ENCODE measurements around the gene RPL11.
A peak's percentile ranks its signal among the peaks of the same experiment; 100 is the strongest.

Gene RPL11

GRCh38 chr1:23704834-23705495 is 13.4 kb downstream of the RPL11 start:
- Histone ChIP-seq H2BK120ac (ENCODE audit: low read depth, low read length) (no peak overlapping the region), H2BK12ac (ENCODE audit: low read length) (no peak overlapping the region), H3K4ac (ENCODE audit: low read length) (no peak overlapping the region), H3K9me3 (replicated peaks in 1 of 2; ENCODE audit: control insufficient read depth in 2 of 2, insufficient read depth in 1 of 2, low read depth in 1 of 2, low read length in 2 of 2) (no peaks in the 10 kb centered on the region), H3K18ac (ENCODE audit: low read length) (no peak overlapping the region), H2AFZ (ENCODE audit: low read length) (no peak overlapping the region), H3K14ac (ENCODE audit: low read length) (no peak overlapping the region), H2AK5ac (ENCODE audit: low read depth, low read length) (no peak overlapping the region), H3K9ac (ENCODE audit: low read depth, low read length, poor library complexity) (no peak overlapping the region), H4K8ac (ENCODE audit: low read depth, low read length) (no peak overlapping the region), H3K27me3 (ENCODE audit: control insufficient read depth in 3 of 3, insufficient read depth in 3 of 3, low read depth in 1 of 3, low read length in 3 of 3) (no peaks in the 10 kb centered on the region), H3K4me2 (ENCODE audit: insufficient read depth, low read length, poor library complexity, severe bottlenecking) (no peak overlapping the region), H3K36me3 (replicated peaks in 1 of 2; ENCODE audit: control insufficient read depth in 2 of 2, insufficient read depth in 2 of 2, low read length in 2 of 2) (peaks cover 22 to 52% of the 10 kb centered on the region in 2 donors), H3K4me1 (ENCODE audit: control insufficient read depth in 2 of 2, insufficient read depth in 1 of 2, low read depth in 1 of 2, low read length in 2 of 2) (no peaks in the 10 kb centered on the region), H3K4me3 (ENCODE audit: low read length in 2 of 2) (peak overlapping the region in 1 of 2 donors; percentile 41), H2BK15ac (ENCODE audit: low read length) (no peak overlapping the region), H3K23ac (ENCODE audit: low read depth, low read length, poor library complexity) (no peak overlapping the region), H3K27ac (replicated peaks; ENCODE audit: low read length) (peak overlapping the region; percentile 22), H2BK5ac (ENCODE audit: low read length) (no peak overlapping the region), H4K91ac (ENCODE audit: low read depth, low read length, poor library complexity) (no peak overlapping the region), H3K79me1 (ENCODE audit: low read depth, low read length) (peaks cover 7% of the 10 kb centered on the region)
- no peak for DNase-seq (ENCODE audit: low spot score)
- no CpG with 5 or more reads among the region's 6 CpGs for WGBS, 2 donors (ENCODE audit: extremely low coverage in 2 of 2, insufficient read length in 2 of 2, insufficient replicate concordance in 1 of 2)

GRCh38 chr1:23709229-23709628 is 17.6 kb downstream of the RPL11 start:
- Histone ChIP-seq H3K23ac (ENCODE audit: low read depth, low read length, poor library complexity) (no peak overlapping the region), H3K9ac (ENCODE audit: low read depth, low read length, poor library complexity) (no peak overlapping the region), H3K27ac (replicated peaks; ENCODE audit: low read length) (no peak overlapping the region), H3K4me2 (ENCODE audit: insufficient read depth, low read length, poor library complexity, severe bottlenecking) (no peak overlapping the region), H3K18ac (ENCODE audit: low read length) (no peak overlapping the region), H4K91ac (ENCODE audit: low read depth, low read length, poor library complexity) (no peak overlapping the region), H2BK15ac (ENCODE audit: low read length) (no peak overlapping the region), H3K4me1 (ENCODE audit: control insufficient read depth in 2 of 2, insufficient read depth in 1 of 2, low read depth in 1 of 2, low read length in 2 of 2) (no peaks in the 10 kb centered on the region), H2BK120ac (ENCODE audit: low read depth, low read length) (no peak overlapping the region), H2AK5ac (ENCODE audit: low read depth, low read length) (no peak overlapping the region), H3K79me1 (ENCODE audit: low read depth, low read length) (peaks cover 5% of the 10 kb centered on the region), H3K4ac (ENCODE audit: low read length) (no peak overlapping the region), H2BK12ac (ENCODE audit: low read length) (no peak overlapping the region), H3K36me3 (replicated peaks in 1 of 2; ENCODE audit: control insufficient read depth in 2 of 2, insufficient read depth in 2 of 2, low read length in 2 of 2) (peaks cover 9 to 22% of the 10 kb centered on the region in 2 donors), H2BK5ac (ENCODE audit: low read length) (no peak overlapping the region), H3K9me3 (replicated peaks in 1 of 2; ENCODE audit: control insufficient read depth in 2 of 2, insufficient read depth in 1 of 2, low read depth in 1 of 2, low read length in 2 of 2) (no peaks in the 10 kb centered on the region), H3K4me3 (ENCODE audit: low read length in 2 of 2) (no peak overlapping the region), H2AFZ (ENCODE audit: low read length) (no peak overlapping the region), H3K14ac (ENCODE audit: low read length) (no peak overlapping the region), H3K27me3 (ENCODE audit: control insufficient read depth in 3 of 3, insufficient read depth in 3 of 3, low read depth in 1 of 3, low read length in 3 of 3) (no peaks in the 10 kb centered on the region), H4K8ac (ENCODE audit: low read depth, low read length) (no peak overlapping the region)
- no CpG with 5 or more reads among the region's 4 CpGs for WGBS, 2 donors (ENCODE audit: extremely low coverage in 2 of 2, insufficient read length in 2 of 2, insufficient replicate concordance in 1 of 2)
- no peak for DNase-seq (ENCODE audit: low spot score)

- no peak overlapping the region for H2BK120ac ChIP-seq (ENCODE audit: low read depth, low read length)
- peaks cover 0 to 1% of the 10 kb centered on the region in 2 donors for H3K4me1 ChIP-seq (ENCODE audit: control insufficient read depth in 2 of 2, insufficient read depth in 1 of 2, low read depth in 1 of 2, low read length in 2 of 2)
- WGBS, 2 donors (ENCODE audit: extremely low coverage in 2 of 2, insufficient read length in 2 of 2, insufficient replicate concordance in 1 of 2), result no CpG with 5 or more reads among the region's 3 CpGs
- H3K18ac ChIP-seq (ENCODE audit: low read length), result no peak overlapping the region
- no peak overlapping the region for H3K4me3 ChIP-seq (ENCODE audit: low read length in 2 of 2)
- no peak overlapping the region for H3K4me2 ChIP-seq (ENCODE audit: insufficient read depth, low read length, poor library complexity, severe bottlenecking)
- no peak overlapping the region for H4K8ac ChIP-seq (ENCODE audit: low read depth, low read length)
- H4K91ac ChIP-seq (ENCODE audit: low read depth, low read length, poor library complexity), result no peak overlapping the region
- peaks cover 9% of the 10 kb centered on the region for H3K79me1 ChIP-seq (ENCODE audit: low read depth, low read length)
- no peaks in the 10 kb centered on the region for H3K27me3 ChIP-seq (ENCODE audit: control insufficient read depth in 3 of 3, insufficient read depth in 3 of 3, low read depth in 1 of 3, low read length in 3 of 3)
- DNase-seq (ENCODE audit: low spot score), result peak; percentile 48
- H2BK12ac ChIP-seq (ENCODE audit: low read length), result no peak overlapping the region
- no peaks in the 10 kb centered on the region for H3K9me3 ChIP-seq (replicated peaks in 1 of 2; ENCODE audit: control insufficient read depth in 2 of 2, insufficient read depth in 1 of 2, low read depth in 1 of 2, low read length in 2 of 2)
- no peak overlapping the region for H3K14ac ChIP-seq (ENCODE audit: low read length)
- no peak overlapping the region for H3K4ac ChIP-seq (ENCODE audit: low read length)
- H3K9ac ChIP-seq (ENCODE audit: low read depth, low read length, poor library complexity), result no peak overlapping the region
- no peak overlapping the region for H2BK5ac ChIP-seq (ENCODE audit: low read length)
- H2AFZ ChIP-seq (ENCODE audit: low read length), result no peak overlapping the region
- H3K23ac ChIP-seq (ENCODE audit: low read depth, low read length, poor library complexity), result no peak overlapping the region
- H2BK15ac ChIP-seq (ENCODE audit: low read length), result no peak overlapping the region
- H3K36me3 ChIP-seq (replicated peaks in 1 of 2; ENCODE audit: control insufficient read depth in 2 of 2, insufficient read depth in 2 of 2, low read length in 2 of 2), result no peaks in the 10 kb centered on the region
- no peak overlapping the region for H2AK5ac ChIP-seq (ENCODE audit: low read depth, low read length)
- H3K27ac ChIP-seq (replicated peaks; ENCODE audit: low read length), result no peak overlapping the region
Observed at GRCh38 chr1:23718482-23718881, 26.9 kb downstream of the RPL11 start.

- Histone ChIP-seq H3K4me1 (ENCODE audit: control insufficient read depth in 2 of 2, insufficient read depth in 1 of 2, low read depth in 1 of 2, low read length in 2 of 2) (peaks cover 0 to 1% of the 10 kb centered on the region in 2 donors), H3K4me3 (ENCODE audit: low read length in 2 of 2) (no peak overlapping the region), H3K4me2 (ENCODE audit: insufficient read depth, low read length, poor library complexity, severe bottlenecking) (no peak overlapping the region), H3K4ac (ENCODE audit: low read length) (no peak overlapping the region), H3K36me3 (replicated peaks in 1 of 2; ENCODE audit: control insufficient read depth in 2 of 2, insufficient read depth in 2 of 2, low read length in 2 of 2) (no peaks in the 10 kb centered on the region), H4K91ac (ENCODE audit: low read depth, low read length, poor library complexity) (no peak overlapping the region), H2AFZ (ENCODE audit: low read length) (no peak overlapping the region), H2BK15ac (ENCODE audit: low read length) (no peak overlapping the region), H3K9me3 (replicated peaks in 1 of 2; ENCODE audit: control insufficient read depth in 2 of 2, insufficient read depth in 1 of 2, low read depth in 1 of 2, low read length in 2 of 2) (no peaks in the 10 kb centered on the region), H3K9ac (ENCODE audit: low read depth, low read length, poor library complexity) (no peak overlapping the region), H2BK120ac (ENCODE audit: low read depth, low read length) (no peak overlapping the region), H3K14ac (ENCODE audit: low read length) (no peak overlapping the region), H3K23ac (ENCODE audit: low read depth, low read length, poor library complexity) (no peak overlapping the region), H4K8ac (ENCODE audit: low read depth, low read length) (peak overlapping the region; percentile 86), H2BK12ac (ENCODE audit: low read length) (no peak overlapping the region), H2BK5ac (ENCODE audit: low read length) (no peak overlapping the region), H3K18ac (ENCODE audit: low read length) (no peak overlapping the region), H3K27me3 (ENCODE audit: control insufficient read depth in 3 of 3, insufficient read depth in 3 of 3, low read depth in 1 of 3, low read length in 3 of 3) (no peaks in the 10 kb centered on the region), H3K79me1 (ENCODE audit: low read depth, low read length) (peaks cover 9% of the 10 kb centered on the region), H2AK5ac (ENCODE audit: low read depth, low read length) (no peak overlapping the region), H3K27ac (replicated peaks; ENCODE audit: low read length) (no peak overlapping the region)
- no peak for DNase-seq (ENCODE audit: low spot score)
- WGBS, 2 donors (ENCODE audit: extremely low coverage in 2 of 2, insufficient read length in 2 of 2, insufficient replicate concordance in 1 of 2), result no CpG with 5 or more reads among the region's 3 CpGs
Observed at GRCh38 chr1:23719162-23719820, 27.7 kb downstream of the RPL11 start.
